Hepatocyte (in vitro differentiated cells): ENCODE data around the gene WDR53. TPM values are rescaled to one million over a fixed set of nuclear protein-coding genes. Genes with fewer than 3 reads are reported as not detected.
"Not testable (repeated sequence)": the region's sequence is repeated elsewhere in the genome, so short reads cannot be mapped to it uniquely, and the experiment has no call there.

ENCODE experiments used
- DNase-seq: peaks from one replicate; pipeline ENCODE4 v3.0.0-alpha.2; 2016; ENCODE audit warnings: low spot score
- H2AFZ ChIP-seq: fragments of 200-600 bp; sonication (generic); 2 replicates; pipeline ENCODE4 v1.6.0; 2016; ENCODE audit warnings: antibody characterized with exemption, mild to moderate bottlenecking
- H3K27ac ChIP-seq: fragments of 200-600 bp; sonication (generic); 2 replicates; pipeline ENCODE4 v1.5.1; 2016; ENCODE audit warnings: mild to moderate bottlenecking
- H3K27me3 ChIP-seq: fragments of 200-600 bp; sonication (generic); 2 replicates; pipeline ENCODE4 v1.6.1; 2016
- H3K36me3 ChIP-seq: fragments of 200-600 bp; sonication (generic); replicated peaks from 2 replicates; pipeline ENCODE4 v1.5.1; 2016; ENCODE audit warnings: low read depth; ENCODE audit not compliant: insufficient read depth
- H3K4me1 ChIP-seq: fragments of 200-600 bp; sonication (generic); 2 replicates; pipeline ENCODE4 v1.5.1; 2016; ENCODE audit warnings: mild to moderate bottlenecking, moderate library complexity; ENCODE audit not compliant: insufficient read depth
- H3K4me2 ChIP-seq: fragments of 200-600 bp; sonication (generic); 2 replicates; pipeline ENCODE4 v1.6.0; 2016
- H3K4me3 ChIP-seq: fragments of 200-600 bp; sonication (generic); 2 replicates; pipeline ENCODE4 v1.5.1; 2016; ENCODE audit warnings: mild to moderate bottlenecking
- H3K79me2 ChIP-seq: fragments of 200-600 bp; sonication (generic); 2 replicates; pipeline ENCODE4 v1.6.0; 2017; ENCODE audit warnings: mild to moderate bottlenecking
- H3K9me2 ChIP-seq: fragments of 200-600 bp; sonication (generic); replicated peaks from 2 replicates; pipeline ENCODE4 v1.6.0; 2017; ENCODE audit warnings: mild to moderate bottlenecking; ENCODE audit not compliant: insufficient read depth
- H3K9me3 ChIP-seq: fragments of 200-600 bp; sonication (generic); 2 replicates; pipeline ENCODE4 v1.5.1; 2016; ENCODE audit warnings: low read depth, mild to moderate bottlenecking
- H4K20me1 ChIP-seq: fragments of 200-600 bp; sonication (generic); 2 replicates; pipeline ENCODE4 v1.6.0; 2016; ENCODE audit warnings: mild to moderate bottlenecking; ENCODE audit not compliant: insufficient read depth, poor library complexity, severe bottlenecking
- EZH2 ChIP-seq: fragments of 200-600 bp; sonication (generic); IDR thresholded peaks from 2 replicates; pipeline ENCODE4 v1.6.1; 2016; ENCODE audit warnings: antibody characterized with exemption, mild to moderate bottlenecking, borderline replicate concordance
- EZH2phosphoT487 ChIP-seq: fragments of 200-600 bp; sonication (generic); IDR thresholded peaks from one replicate; pipeline ENCODE4 v1.6.1; 2018; ENCODE audit warnings: antibody characterized with exemption, mild to moderate bottlenecking, low read depth, moderate library complexity; ENCODE audit not compliant: unreplicated experiment, severe bottlenecking
- WGBS: methylation state at CpG from one replicate; pipeline ENCODE4 v1.1.6; 2016; ENCODE audit warnings: low lambda C conversion rate; ENCODE audit errors: missing lambda C conversion rate; 5-methylcytosine and 5-hydroxymethylcytosine counted together
- polyA plus RNA-seq: library from polyadenylated mRNA; unstranded; fragments of >200 nt; fragmentation: Nextera tagmentation; extraction: Ambion mirVana; gene quantifications from 2 replicates; pipeline ENCODE4 v1.2.1, GENCODE V29; 2016
- total RNA-seq: library from RNA; depleted of rRNA; stranded (reverse); fragments of >200 nt; gene quantifications from 2 replicates; pipeline ENCODE4 v1.2.3, GENCODE V29; 2014
- TF ChIP-seq, protein P1 (sequence below): fragments of 200-600 bp; sonication (generic); IDR thresholded peaks from 2 replicates; pipeline ENCODE4 v1.5.1; 2016; ENCODE audit warnings: antibody characterized with exemption, mild to moderate bottlenecking; ENCODE audit not compliant: poor library complexity

WDR53 gene
- total and polyA plus RNA-seq, 2 experiments from 2014 or later, result 6.9 to 8.8 TPM

DNA sequence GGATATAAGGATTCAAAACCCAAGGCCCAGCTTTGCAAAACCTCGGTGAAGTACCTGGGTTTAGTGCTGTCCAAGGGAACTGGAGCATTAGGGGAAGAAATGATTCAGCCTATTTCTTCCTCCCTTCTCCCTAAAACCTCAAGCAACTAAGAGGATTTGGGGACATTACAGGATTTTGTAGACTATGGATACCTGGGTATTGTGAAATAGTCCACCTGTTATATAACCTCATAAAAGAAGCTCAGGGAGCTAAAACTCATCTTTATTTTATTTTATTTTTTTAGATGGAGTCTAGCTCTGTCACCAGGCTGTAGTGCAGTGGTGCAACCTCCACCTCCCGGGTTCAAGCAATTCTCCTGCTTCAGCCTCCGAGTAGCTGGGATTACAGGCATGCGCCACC is 44.5 kb downstream of the WDR53 start:
- Histone ChIP-seq H3K4me2 (no peak overlapping the region), H3K27me3 (no peaks in the 10 kb centered on the region), H3K4me1 (no peaks in the 10 kb centered on the region), H3K36me3 (no peaks in the 10 kb centered on the region), H3K4me3 (no peak overlapping the region), H3K9me2 (no peaks in the 10 kb centered on the region), H3K27ac (no peak overlapping the region), H2AFZ (no peak overlapping the region), H3K9me3 (no peaks in the 10 kb centered on the region), H4K20me1 (no peaks in the 10 kb centered on the region), H3K79me2 (no peaks in the 10 kb centered on the region)
- DNase-seq, result no peak
- 98% methylated on average over 4 of the region's 4 CpGs for WGBS
- TF ChIP-seq, protein P1, sequence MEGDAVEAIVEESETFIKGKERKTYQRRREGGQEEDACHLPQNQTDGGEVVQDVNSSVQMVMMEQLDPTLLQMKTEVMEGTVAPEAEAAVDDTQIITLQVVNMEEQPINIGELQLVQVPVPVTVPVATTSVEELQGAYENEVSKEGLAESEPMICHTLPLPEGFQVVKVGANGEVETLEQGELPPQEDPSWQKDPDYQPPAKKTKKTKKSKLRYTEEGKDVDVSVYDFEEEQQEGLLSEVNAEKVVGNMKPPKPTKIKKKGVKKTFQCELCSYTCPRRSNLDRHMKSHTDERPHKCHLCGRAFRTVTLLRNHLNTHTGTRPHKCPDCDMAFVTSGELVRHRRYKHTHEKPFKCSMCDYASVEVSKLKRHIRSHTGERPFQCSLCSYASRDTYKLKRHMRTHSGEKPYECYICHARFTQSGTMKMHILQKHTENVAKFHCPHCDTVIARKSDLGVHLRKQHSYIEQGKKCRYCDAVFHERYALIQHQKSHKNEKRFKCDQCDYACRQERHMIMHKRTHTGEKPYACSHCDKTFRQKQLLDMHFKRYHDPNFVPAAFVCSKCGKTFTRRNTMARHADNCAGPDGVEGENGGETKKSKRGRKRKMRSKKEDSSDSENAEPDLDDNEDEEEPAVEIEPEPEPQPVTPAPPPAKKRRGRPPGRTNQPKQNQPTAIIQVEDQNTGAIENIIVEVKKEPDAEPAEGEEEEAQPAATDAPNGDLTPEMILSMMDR, result no peak
- TF ChIP-seq EZH2 (no peak), EZH2phosphoT487 (no peak)

- DNase-seq, H3K27ac ChIP-seq, H3K9me3 ChIP-seq, H3K4me3 ChIP-seq, H3K79me2 ChIP-seq, H3K27me3 ChIP-seq, H2AFZ ChIP-seq, H3K36me3 ChIP-seq, H3K9me2 ChIP-seq, H3K4me1 ChIP-seq, H3K4me2 ChIP-seq, H4K20me1 ChIP-seq: not testable (repeated sequence)
- 88% methylated on average over 12 of the region's 12 CpGs for WGBS
These were observed 47.1 kb downstream of the WDR53 start for GRCh38 chr3:196521291-196521690.

- H3K4me1 ChIP-seq, result no peaks in the 10 kb centered on the region
- WGBS, result 80% methylated on average over 5 of the region's 5 CpGs
- no peaks in the 10 kb centered on the region for H3K79me2 ChIP-seq
- no peaks in the 10 kb centered on the region for H4K20me1 ChIP-seq
- no peaks in the 10 kb centered on the region for H3K9me2 ChIP-seq
- H3K4me3 ChIP-seq, result no peak overlapping the region
- no peaks in the 10 kb centered on the region for H3K36me3 ChIP-seq
- no peaks in the 10 kb centered on the region for H3K27me3 ChIP-seq
- no peak overlapping the region for H3K4me2 ChIP-seq
- no peaks in the 10 kb centered on the region for H3K9me3 ChIP-seq
- H2AFZ ChIP-seq, result no peak overlapping the region
- TF ChIP-seq EZH2phosphoT487, result no peak
- TF ChIP-seq, protein P1, result no peak
- TF ChIP-seq EZH2, result no peak
- no peak overlapping the region for H3K27ac ChIP-seq
- no peak for DNase-seq
These were observed 48.7 kb downstream of the WDR53 start for GRCh38 chr3:196519718-196520082.

DNA sequence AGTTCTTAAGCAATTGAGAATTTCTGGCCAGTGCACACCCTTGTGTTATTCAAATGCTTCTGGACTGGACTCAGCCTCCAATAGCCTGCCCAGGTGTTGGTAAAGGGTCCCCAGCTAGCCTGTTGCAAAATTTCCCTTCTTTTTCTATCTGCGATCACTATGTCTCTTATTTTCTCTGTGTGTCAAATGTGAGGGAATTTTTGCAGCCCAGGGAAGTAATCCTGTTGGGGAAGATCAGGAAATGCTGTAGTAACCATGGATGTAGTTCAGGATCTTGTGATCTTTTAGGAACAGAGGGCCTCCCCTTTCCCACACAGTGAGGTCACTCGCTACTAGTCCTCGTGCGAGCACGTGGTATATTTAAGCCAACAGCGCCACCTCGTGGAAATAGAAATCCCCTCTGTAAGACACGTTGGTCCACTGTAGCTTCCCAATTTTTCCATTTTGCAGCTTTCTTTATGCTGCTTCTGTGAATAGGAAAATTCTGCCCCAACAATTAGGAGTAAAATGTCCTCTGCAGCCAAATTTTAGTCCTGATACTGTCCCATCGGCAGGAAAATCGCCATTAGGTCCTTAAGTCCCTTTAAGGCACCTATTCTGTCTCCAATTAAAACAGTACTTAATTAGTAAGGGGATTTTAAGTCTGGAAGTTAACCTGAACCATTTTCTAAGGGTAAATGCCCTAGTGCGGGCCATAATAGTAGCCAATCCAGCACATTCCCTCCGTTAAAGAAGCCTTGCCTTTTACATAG is 49.2 kb downstream of the WDR53 start:
- Histone ChIP-seq H3K27me3 (no peaks in the 10 kb centered on the region), H3K4me3 (no peak overlapping the region), H3K9me2 (no peaks in the 10 kb centered on the region), H3K79me2 (no peaks in the 10 kb centered on the region), H2AFZ (no peak overlapping the region), H3K27ac (no peak overlapping the region), H3K36me3 (no peaks in the 10 kb centered on the region), H4K20me1 (no peaks in the 10 kb centered on the region), H3K4me2 (no peak overlapping the region), H3K4me1 (no peaks in the 10 kb centered on the region), H3K9me3 (no peaks in the 10 kb centered on the region)
- no peak for TF ChIP-seq EZH2phosphoT487
- TF ChIP-seq, protein P1, result peak; percentile 26
- 60% methylated on average over 12 of the region's 12 CpGs for WGBS
- peak; percentile 46 for DNase-seq
